Measurements from ENCODE around the gene ARL6IP4.
A peak's percentile ranks its signal among the peaks of the same experiment; 100 is the strongest.

Gene ARL6IP4

GRCh38 chr12:122982477-122982815 lies 2.0 kb downstream of the ARL6IP4 start:
- no peaks in the 10 kb centered on the region for H3K9me3 ChIP-seq (ENCODE audit: severe bottlenecking)
- H3K36me3 ChIP-seq, result peaks cover 25% of the 10 kb centered on the region
- no peak overlapping the region for H3K27ac ChIP-seq
- DNase-seq, result no peak
- TF ChIP-seq, protein P1, sequence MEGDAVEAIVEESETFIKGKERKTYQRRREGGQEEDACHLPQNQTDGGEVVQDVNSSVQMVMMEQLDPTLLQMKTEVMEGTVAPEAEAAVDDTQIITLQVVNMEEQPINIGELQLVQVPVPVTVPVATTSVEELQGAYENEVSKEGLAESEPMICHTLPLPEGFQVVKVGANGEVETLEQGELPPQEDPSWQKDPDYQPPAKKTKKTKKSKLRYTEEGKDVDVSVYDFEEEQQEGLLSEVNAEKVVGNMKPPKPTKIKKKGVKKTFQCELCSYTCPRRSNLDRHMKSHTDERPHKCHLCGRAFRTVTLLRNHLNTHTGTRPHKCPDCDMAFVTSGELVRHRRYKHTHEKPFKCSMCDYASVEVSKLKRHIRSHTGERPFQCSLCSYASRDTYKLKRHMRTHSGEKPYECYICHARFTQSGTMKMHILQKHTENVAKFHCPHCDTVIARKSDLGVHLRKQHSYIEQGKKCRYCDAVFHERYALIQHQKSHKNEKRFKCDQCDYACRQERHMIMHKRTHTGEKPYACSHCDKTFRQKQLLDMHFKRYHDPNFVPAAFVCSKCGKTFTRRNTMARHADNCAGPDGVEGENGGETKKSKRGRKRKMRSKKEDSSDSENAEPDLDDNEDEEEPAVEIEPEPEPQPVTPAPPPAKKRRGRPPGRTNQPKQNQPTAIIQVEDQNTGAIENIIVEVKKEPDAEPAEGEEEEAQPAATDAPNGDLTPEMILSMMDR (IDR thresholded peaks at IDR 0.05; ENCODE audit: low read depth, low read length), result no peak
- no peaks in the 10 kb centered on the region for H3K27me3 ChIP-seq (ENCODE audit: insufficient read depth, low read depth, severe bottlenecking)
- no peak overlapping the region for H3K4me3 ChIP-seq (ENCODE audit: low read depth, low read length)

DNA sequence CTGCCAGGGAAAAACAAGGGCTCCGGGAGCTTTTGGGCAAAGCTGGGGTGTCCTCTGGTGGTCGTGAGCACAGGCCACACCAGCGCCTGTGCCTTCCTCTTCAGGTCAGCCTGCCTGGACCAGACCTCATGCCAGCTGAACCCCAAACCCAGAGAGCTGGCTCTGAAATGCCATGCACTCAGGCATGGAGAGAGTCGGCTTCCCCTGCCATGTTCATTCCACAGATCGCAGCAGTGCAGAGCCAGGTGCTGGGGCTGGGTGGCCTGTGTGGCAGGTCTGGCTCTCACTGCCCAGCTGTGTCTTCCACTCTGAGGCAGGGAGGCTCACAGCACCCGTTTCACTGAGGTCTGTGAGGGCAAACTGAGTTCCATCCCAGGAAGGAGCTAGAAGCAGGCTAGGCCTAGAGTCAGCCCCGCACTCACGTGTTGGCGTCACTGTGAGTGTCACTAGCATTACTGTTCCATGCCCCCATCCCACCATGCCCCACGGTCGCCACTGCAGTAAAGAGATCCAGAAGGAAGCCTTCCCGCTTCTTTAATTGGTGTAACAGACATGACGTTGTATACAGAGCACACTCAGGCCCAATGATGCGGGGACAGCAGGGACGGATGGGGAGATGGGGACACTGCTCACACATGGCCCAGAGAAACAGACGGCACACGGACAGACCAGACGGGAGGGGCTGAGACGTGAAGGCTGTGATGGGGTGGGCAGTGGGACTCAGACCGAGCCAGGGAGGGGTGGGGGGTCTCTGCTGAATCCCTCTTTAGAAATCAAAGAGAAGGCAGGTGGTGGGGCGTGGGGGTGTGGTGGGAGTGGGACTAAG lies 2.7 kb downstream of the ARL6IP4 start:
- DNase-seq, result no peak
- Histone ChIP-seq H3K9me3 (ENCODE audit: severe bottlenecking) (no peaks in the 10 kb centered on the region), H3K27ac (no peak overlapping the region), H3K36me3 (peaks cover 28% of the 10 kb centered on the region), H3K4me3 (ENCODE audit: low read depth, low read length) (no peak overlapping the region), H3K27me3 (ENCODE audit: insufficient read depth, low read depth, severe bottlenecking) (no peaks in the 10 kb centered on the region)
- TF ChIP-seq, protein P1 (IDR thresholded peaks at IDR 0.05; ENCODE audit: low read depth, low read length), result peak; percentile 23; the same call in 1 of the 2 replicates

- Histone ChIP-seq H3K4me3 (ENCODE audit: low read depth, low read length) (no peak overlapping the region), H3K27ac (no peak overlapping the region), H3K36me3 (peaks cover 24% of the 10 kb centered on the region), H3K9me3 (ENCODE audit: severe bottlenecking) (no peaks in the 10 kb centered on the region), H3K27me3 (ENCODE audit: insufficient read depth, low read depth, severe bottlenecking) (no peaks in the 10 kb centered on the region)
- TF ChIP-seq, protein P1 (IDR thresholded peaks at IDR 0.05; ENCODE audit: low read depth, low read length), result no peak
- DNase-seq, result no peak
Observed at GRCh38 chr12:122983789-122984515, 3.5 kb downstream of the ARL6IP4 start.

DNA sequence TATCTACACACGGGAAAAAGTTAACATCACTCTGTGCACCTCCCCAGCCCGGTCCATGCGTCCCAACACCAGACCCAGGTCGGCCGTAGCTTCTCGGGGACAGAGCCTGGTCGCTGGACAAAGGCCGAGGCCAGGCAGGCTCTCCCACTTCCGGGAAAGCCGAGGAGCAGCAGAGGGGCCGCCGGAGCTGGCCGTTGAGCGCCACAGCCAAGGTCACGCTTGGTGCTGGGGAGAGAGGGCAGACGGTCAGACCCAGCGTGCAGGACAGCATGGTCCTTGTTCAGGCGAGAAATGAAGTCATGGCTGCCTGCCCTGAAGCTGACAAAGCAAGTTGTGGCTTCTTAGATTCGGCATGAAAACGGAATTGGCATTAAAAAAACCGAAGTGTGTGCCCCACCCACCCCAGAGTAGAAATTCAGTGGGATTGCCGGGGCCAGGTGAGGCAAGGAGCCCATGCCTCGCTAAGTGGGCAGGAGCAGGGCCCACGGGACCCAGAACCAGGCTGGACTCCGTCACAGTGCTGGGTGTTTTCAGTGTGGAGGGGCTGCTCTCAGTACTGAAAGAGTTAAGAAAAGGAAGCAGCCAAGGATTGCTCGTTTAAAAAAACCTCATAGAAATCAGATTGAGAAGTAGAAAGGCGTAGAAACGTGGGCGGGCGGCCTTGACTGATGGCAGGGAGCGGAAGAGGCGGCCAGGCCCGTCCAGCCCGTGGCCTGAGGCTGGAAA lies 4.3 kb downstream of the ARL6IP4 start:
- no peaks in the 10 kb centered on the region for H3K27me3 ChIP-seq (ENCODE audit: insufficient read depth, low read depth, severe bottlenecking)
- H3K9me3 ChIP-seq (ENCODE audit: severe bottlenecking), result no peaks in the 10 kb centered on the region
- peaks cover 23% of the 10 kb centered on the region for H3K36me3 ChIP-seq
- no peak overlapping the region for H3K4me3 ChIP-seq (ENCODE audit: low read depth, low read length)
- H3K27ac ChIP-seq, result no peak overlapping the region
- TF ChIP-seq, protein P1 (IDR thresholded peaks at IDR 0.05; ENCODE audit: low read depth, low read length), result no peak
- DNase-seq, result no peak

GRCh38 chr12:122985338-122986257 lies 5.1 kb downstream of the ARL6IP4 start:
- TF ChIP-seq, protein P1 (IDR thresholded peaks at IDR 0.05; ENCODE audit: low read depth, low read length), result no peak
- H3K36me3 ChIP-seq, result peaks cover 23% of the 10 kb centered on the region
- H3K27me3 ChIP-seq (ENCODE audit: insufficient read depth, low read depth, severe bottlenecking), result no peaks in the 10 kb centered on the region
- no peak for DNase-seq
- H3K4me3 ChIP-seq (ENCODE audit: low read depth, low read length), result no peak overlapping the region
- H3K27ac ChIP-seq, result no peak overlapping the region
- no peaks in the 10 kb centered on the region for H3K9me3 ChIP-seq (ENCODE audit: severe bottlenecking)
